SU-DHL-6 (cell line): ENCODE data around the gene HEBP2.
"Not testable (repeated sequence)": the region's sequence is repeated elsewhere in the genome, so short reads cannot be mapped to it uniquely, and the experiment has no call there.

Source experiments
- H2AFZ ChIP-seq: fragments of 200-600 bp; sonication (generic); 2 replicates; pipeline ENCODE4 v1.6.1; 2014; ENCODE audit warnings: low read depth, mild to moderate bottlenecking, moderate library complexity, mixed read lengths, antibody characterized with exemption, low read length; ENCODE audit not compliant: severe bottlenecking
- H3F3A ChIP-seq: fragments of 200-600 bp; shearing (Covaris generic); 2 replicates; pipeline ENCODE4 v1.6.0; 2016; ENCODE audit warnings: antibody characterized with exemption, mild to moderate bottlenecking; ENCODE audit not compliant: insufficient read depth
- H3K27ac ChIP-seq: fragments of 200-600 bp; sonication (generic); 2 replicates; pipeline ENCODE4 v1.5.1; 2016; ENCODE audit warnings: low read depth, mild to moderate bottlenecking, low read length, moderate library complexity, mixed read lengths
- H3K27me3 ChIP-seq: fragments of 200-600 bp; sonication (generic), shearing (Covaris generic); 2 replicates; pipeline ENCODE4 v1.6.0; 2014; ENCODE audit warnings: mild to moderate bottlenecking, low read length
- H3K36me3 ChIP-seq: fragments of 200-600 bp; sonication (generic); 2 replicates; pipeline ENCODE4 v1.6.1; 2014; ENCODE audit warnings: mild to moderate bottlenecking, low read length, mixed read lengths
- H3K4me2 ChIP-seq: fragments of 300-600, 200-600 bp; shearing (Covaris generic), sonication (generic); 2 replicates; pipeline ENCODE4 v1.6.0; 2014; ENCODE audit warnings: low read length, low read depth, mild to moderate bottlenecking; ENCODE audit not compliant: poor library complexity, severe bottlenecking
- H3K4me3 ChIP-seq: fragments of 200-600 bp; sonication (generic); 2 replicates; pipeline ENCODE4 v1.5.1; 2014; ENCODE audit warnings: antibody characterized with exemption, low read length, mild to moderate bottlenecking, mixed read lengths; ENCODE audit not compliant: insufficient read depth, poor library complexity, severe bottlenecking
- H3K79me2 ChIP-seq: fragments of 200-600 bp; sonication (generic); 2 replicates; pipeline ENCODE4 v1.6.1; 2014; ENCODE audit warnings: mild to moderate bottlenecking, low read length, moderate library complexity; ENCODE audit not compliant: insufficient read depth
- H3K9ac ChIP-seq: fragments of 200-600 bp; sonication (generic); 2 replicates; pipeline ENCODE4 v1.7.0; 2014; ENCODE audit warnings: mild to moderate bottlenecking, low read length
- H3K9me2 ChIP-seq: fragments of 200-600 bp; sonication (generic); replicated peaks from 2 replicates; pipeline ENCODE4 v1.6.1; 2014; ENCODE audit warnings: low read length; ENCODE audit not compliant: insufficient read depth
- H3K9me3 ChIP-seq: fragments of 200-600 bp; sonication (generic); 2 replicates; pipeline ENCODE4 v1.6.1; 2014; ENCODE audit warnings: low read length, mixed read lengths; ENCODE audit not compliant: insufficient read depth
- H4K20me1 ChIP-seq: fragments of 200-600 bp; sonication (generic); 2 replicates; pipeline ENCODE4 v1.6.1; 2014; ENCODE audit warnings: low read depth, mild to moderate bottlenecking, antibody characterized with exemption, low read length, moderate library complexity, mixed read lengths
- EZH2phosphoT487 ChIP-seq: fragments of 200-600 bp; sonication (generic), shearing (Covaris generic); conservative IDR thresholded peaks from 2 replicates; pipeline ENCODE4 v1.6.1; 2018; ENCODE audit warnings: mild to moderate bottlenecking, antibody characterized with exemption, low read length, moderate library complexity, mixed read lengths
- TF ChIP-seq, protein P1 (sequence below): fragments of 200-600 bp; sonication (generic); IDR thresholded peaks from one replicate; pipeline ENCODE4 v1.5.1; 2017; ENCODE audit warnings: antibody characterized with exemption, mild to moderate bottlenecking, low read length, moderate library complexity; ENCODE audit not compliant: insufficient read depth, poor library complexity, severe bottlenecking

Gene HEBP2

DNA sequence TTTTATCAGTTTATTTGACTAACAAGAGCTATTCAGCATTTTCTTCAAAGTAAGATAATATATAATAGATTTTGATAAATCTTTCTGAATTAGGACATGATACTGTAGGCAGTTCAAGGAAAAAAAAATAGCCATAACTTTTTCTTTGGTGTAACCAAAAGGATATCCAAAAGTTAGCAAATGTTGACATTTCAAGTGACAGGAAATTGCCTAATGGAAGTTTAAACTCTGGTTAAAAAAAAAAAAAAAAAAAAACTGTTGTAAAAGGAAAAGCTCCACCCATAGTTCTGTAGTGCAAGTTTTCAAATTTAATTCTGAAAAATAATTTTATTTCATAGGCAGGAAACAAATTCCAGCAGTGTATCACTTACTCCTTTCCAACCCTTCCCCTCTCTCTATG lies 18.8 kb downstream of the HEBP2 start:
- H3K4me2 ChIP-seq, result no peak overlapping the region

DNA sequence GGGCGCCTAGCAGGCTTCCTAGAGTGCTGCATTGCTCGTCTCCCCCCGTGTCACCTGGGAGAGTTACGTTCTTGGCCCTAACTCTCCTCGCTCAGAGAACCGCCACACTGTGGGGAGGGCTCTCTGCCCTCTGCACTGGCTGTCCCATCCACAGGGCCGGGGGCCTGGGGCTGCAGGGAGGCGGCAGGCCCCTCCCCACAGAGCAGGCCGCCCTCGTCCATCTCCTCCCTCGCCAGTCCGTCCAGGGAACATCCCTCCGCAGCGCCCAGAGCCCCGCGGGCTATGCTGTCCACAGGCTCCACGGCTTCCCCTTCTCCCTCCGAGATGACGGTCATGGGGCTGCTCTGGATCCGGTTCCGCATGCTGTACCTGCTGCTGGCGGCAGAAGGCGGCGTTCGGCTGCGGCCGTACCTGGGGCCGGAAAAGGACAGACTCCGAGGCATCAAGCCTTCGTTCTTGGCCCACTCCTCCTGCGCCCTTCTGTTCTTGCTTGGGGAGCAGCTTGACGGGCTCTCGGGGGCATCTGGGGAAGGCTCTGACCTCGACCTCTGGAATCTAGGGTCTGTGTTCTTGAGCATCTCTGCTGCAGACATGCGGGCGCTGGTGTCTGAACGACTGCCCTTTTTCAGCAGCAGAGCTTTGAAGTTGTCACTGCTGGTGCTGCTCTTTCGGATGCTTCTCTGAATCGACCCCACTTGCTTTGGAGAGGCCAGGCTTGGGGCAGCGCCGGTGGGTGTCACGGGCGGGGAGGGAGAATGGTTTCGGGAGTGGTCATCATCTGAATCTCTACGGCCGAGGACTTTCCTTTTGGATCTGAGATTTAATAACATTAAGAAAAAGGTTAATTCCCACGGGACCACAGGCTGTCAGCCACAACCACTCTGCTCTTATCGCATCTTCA lies 20.2 kb downstream of the HEBP2 start:
- TF ChIP-seq, protein P1, sequence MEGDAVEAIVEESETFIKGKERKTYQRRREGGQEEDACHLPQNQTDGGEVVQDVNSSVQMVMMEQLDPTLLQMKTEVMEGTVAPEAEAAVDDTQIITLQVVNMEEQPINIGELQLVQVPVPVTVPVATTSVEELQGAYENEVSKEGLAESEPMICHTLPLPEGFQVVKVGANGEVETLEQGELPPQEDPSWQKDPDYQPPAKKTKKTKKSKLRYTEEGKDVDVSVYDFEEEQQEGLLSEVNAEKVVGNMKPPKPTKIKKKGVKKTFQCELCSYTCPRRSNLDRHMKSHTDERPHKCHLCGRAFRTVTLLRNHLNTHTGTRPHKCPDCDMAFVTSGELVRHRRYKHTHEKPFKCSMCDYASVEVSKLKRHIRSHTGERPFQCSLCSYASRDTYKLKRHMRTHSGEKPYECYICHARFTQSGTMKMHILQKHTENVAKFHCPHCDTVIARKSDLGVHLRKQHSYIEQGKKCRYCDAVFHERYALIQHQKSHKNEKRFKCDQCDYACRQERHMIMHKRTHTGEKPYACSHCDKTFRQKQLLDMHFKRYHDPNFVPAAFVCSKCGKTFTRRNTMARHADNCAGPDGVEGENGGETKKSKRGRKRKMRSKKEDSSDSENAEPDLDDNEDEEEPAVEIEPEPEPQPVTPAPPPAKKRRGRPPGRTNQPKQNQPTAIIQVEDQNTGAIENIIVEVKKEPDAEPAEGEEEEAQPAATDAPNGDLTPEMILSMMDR, result no peak
- no peak for TF ChIP-seq EZH2phosphoT487
- no peaks in the 10 kb centered on the region for H3K27me3 ChIP-seq
- no peak overlapping the region for H2AFZ ChIP-seq
- H3K9me2 ChIP-seq, result no peaks in the 10 kb centered on the region
- H3K79me2 ChIP-seq, result no peaks in the 10 kb centered on the region
- H4K20me1 ChIP-seq, result no peaks in the 10 kb centered on the region
- no peaks in the 10 kb centered on the region for H3K36me3 ChIP-seq
- H3K27ac ChIP-seq, result no peak overlapping the region
- no peak overlapping the region for H3K4me2 ChIP-seq
- no peaks in the 10 kb centered on the region for H3K9me3 ChIP-seq
- H3K9ac ChIP-seq, result no peak overlapping the region
- H3F3A ChIP-seq, result no peaks in the 10 kb centered on the region
- H3K4me3 ChIP-seq, result no peak overlapping the region

More for the DNA sequence above, 18.8 kb downstream of the HEBP2 start:
- H2AFZ ChIP-seq, result no peak overlapping the region
- no peaks in the 10 kb centered on the region for H3F3A ChIP-seq
- H3K27me3 ChIP-seq, result no peaks in the 10 kb centered on the region
- H3K9me2 ChIP-seq, result no peaks in the 10 kb centered on the region
- no peaks in the 10 kb centered on the region for H3K9me3 ChIP-seq
- no peak overlapping the region for H3K27ac ChIP-seq
- no peaks in the 10 kb centered on the region for H4K20me1 ChIP-seq
- H3K79me2 ChIP-seq, result no peaks in the 10 kb centered on the region
- no peak overlapping the region for H3K9ac ChIP-seq
- TF ChIP-seq, protein P1, result no peak
- no peak overlapping the region for H3K4me3 ChIP-seq
- H3K36me3 ChIP-seq, result no peaks in the 10 kb centered on the region

DNA sequence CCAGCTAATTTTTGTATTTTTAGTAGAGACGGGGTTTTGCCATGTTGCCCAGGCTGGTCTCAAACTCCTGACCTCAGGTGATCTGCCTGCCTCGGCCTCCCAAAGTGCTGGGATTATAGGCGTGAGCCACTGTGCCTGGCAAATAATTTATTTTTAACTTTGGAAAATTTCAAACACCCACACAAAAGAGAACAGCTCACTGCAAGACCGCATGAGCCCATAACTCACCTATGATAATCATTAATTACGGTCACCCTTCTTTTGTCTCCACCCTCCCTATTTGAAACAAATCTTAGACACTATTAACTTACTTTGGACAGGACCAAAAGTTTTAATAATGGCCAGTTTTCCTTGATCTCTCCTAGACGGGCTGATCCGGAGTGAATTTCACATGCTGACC lies 21.2 kb downstream of the HEBP2 start:
- not testable (repeated sequence) for H3K9me2 ChIP-seq, H3K9ac ChIP-seq, H3K4me3 ChIP-seq, H3F3A ChIP-seq, H2AFZ ChIP-seq, H3K36me3 ChIP-seq, H3K27ac ChIP-seq, H3K79me2 ChIP-seq, H4K20me1 ChIP-seq, H3K27me3 ChIP-seq, H3K9me3 ChIP-seq, H3K4me2 ChIP-seq

DNA sequence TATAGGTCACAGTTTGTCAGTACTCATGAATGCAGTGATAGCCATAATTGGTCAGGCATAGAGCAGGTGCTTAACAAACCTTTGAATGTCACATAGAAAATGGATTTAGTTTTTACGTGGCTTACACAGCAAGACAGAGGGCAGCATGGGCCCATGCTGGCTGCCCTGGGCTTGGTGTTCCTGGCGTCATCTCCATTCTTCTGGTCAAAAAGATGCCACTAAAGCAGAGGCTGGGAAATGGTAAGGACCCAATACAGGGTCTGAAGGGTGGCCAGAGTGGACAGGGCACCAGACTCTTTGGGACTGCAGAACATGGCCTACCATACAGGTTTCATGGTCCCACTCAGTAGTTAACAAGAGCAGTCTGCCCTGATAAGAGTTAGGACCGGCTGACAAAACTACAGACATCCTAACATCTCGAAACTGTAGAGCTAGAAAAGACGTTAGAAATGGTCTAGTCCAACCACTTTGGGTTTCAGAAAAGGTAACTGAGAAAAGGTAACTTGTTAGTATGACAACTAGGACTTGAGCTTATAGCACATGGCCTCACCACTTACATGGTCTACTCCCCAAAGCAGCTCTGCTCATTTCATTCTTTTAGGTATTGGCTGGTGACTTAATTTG lies 22.6 kb downstream of the HEBP2 start:
- no peaks in the 10 kb centered on the region for H3K9me2 ChIP-seq
- H3K4me2 ChIP-seq, result no peak overlapping the region
- no peaks in the 10 kb centered on the region for H3K9me3 ChIP-seq
- no peaks in the 10 kb centered on the region for H3K36me3 ChIP-seq
- H4K20me1 ChIP-seq, result no peaks in the 10 kb centered on the region
- H3K79me2 ChIP-seq, result no peaks in the 10 kb centered on the region
- H3F3A ChIP-seq, result no peaks in the 10 kb centered on the region
- no peak overlapping the region for H3K4me3 ChIP-seq
- no peak for TF ChIP-seq EZH2phosphoT487
- no peak overlapping the region for H3K27ac ChIP-seq
- H3K9ac ChIP-seq, result no peak overlapping the region
- H3K27me3 ChIP-seq, result no peaks in the 10 kb centered on the region
- H2AFZ ChIP-seq, result no peak overlapping the region
